ENCODE measurements around the gene AREL1.

The AREL1 gene

DNA sequence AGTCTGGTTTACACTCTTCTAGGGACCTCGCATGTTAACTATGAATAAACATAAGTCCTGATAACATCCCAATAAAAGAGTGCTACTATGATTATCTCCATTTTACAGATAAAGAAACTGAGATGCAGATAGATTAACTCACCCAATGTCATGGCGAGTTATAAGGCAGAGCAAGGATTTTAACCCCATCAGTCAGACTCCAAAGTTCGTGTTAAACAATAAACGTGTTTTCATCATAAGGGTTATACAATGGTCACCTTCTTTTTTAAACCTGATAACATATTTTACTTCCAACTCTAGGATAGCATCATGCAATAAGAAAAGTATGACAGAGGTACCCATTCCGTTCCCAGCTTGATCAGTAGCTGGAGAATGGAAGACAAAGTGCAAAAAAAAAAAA is 1.2 kb downstream of the AREL1 start:
- H3K4me3 ChIP-seq (ENCODE audit: low read depth, low read length) = no peak overlapping the region
- TF ChIP-seq, protein P1, sequence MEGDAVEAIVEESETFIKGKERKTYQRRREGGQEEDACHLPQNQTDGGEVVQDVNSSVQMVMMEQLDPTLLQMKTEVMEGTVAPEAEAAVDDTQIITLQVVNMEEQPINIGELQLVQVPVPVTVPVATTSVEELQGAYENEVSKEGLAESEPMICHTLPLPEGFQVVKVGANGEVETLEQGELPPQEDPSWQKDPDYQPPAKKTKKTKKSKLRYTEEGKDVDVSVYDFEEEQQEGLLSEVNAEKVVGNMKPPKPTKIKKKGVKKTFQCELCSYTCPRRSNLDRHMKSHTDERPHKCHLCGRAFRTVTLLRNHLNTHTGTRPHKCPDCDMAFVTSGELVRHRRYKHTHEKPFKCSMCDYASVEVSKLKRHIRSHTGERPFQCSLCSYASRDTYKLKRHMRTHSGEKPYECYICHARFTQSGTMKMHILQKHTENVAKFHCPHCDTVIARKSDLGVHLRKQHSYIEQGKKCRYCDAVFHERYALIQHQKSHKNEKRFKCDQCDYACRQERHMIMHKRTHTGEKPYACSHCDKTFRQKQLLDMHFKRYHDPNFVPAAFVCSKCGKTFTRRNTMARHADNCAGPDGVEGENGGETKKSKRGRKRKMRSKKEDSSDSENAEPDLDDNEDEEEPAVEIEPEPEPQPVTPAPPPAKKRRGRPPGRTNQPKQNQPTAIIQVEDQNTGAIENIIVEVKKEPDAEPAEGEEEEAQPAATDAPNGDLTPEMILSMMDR (IDR thresholded peaks at IDR 0.05; ENCODE audit: low read depth, low read length) = no peak
- in situ Hi-C loops (cut with HindIII; ENCODE audit: low sequenced_read_pairs) = no loop called here
- no peak for DNase-seq (ENCODE audit: low read depth, low spot score)

DNA sequence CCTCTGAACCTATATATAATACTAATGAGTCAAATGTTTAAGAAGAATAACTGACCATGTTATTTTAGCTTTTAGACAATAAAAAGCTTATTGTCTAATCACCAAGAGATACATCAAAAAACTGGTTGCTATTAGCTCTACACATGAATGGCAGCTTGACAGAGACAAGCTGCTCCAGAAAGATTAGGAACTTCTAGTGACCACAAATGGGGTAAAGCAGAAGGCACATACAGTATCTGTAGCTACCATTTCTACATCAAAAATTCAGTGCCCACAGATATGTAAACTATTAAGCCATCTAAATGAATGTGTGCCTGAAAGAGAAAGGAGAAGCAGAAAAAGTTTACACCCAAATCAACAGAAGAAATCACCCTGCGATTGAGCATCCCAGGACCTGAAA is 2.4 kb downstream of the AREL1 start:
- no peak overlapping the region for H3K4me3 ChIP-seq (ENCODE audit: low read depth, low read length)
- TF ChIP-seq, protein P1 (IDR thresholded peaks at IDR 0.05; ENCODE audit: low read depth, low read length) = no peak
- no peak for DNase-seq (ENCODE audit: low read depth, low spot score)
- in situ Hi-C loops (cut with HindIII; ENCODE audit: low sequenced_read_pairs) = no loop called here

DNA sequence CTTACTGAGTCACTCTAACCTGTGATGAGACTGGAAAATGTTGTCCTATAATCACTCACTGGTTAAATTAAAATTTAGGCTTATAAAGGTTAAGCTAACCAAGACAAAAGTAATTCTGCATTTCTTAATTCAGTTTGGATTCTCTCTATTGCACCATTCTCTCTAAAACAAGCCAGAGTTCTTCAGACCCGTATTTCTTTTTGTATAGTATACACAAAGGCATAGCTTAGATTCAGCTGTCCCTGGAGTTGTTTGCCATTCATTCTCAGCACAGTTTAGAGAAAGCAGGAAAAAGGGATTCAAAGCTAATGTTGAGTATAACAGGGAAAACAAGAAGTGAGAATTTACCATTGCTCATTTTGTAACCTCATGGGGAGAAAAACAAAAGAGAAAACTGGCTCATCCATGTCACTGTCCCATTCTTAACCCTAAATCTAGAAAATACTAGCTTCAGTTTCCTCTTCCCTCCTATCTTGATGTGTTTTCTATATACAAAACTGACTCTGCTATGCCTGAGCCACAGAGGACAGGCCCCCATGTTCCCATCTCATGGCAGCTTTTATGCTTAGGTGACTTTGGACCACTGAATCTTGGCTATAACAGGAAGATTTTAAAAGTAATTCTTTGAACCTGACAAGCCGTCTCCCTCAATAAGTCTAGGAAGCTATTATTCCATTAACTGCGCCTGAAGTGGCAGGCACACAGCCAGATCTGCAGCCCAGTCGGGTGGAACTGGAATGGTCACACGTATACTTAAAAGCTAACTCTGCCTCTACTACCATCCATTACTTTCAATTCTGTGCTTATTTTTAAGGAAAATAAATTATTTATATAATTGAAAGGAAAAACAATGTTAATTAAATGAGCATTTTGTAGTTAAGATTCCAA is 7.0 kb downstream of the AREL1 start:
- TF ChIP-seq, protein P1 (IDR thresholded peaks at IDR 0.05; ENCODE audit: low read depth, low read length) = no peak
- in situ Hi-C loops (cut with HindIII; ENCODE audit: low sequenced_read_pairs) = no loop called here
- H3K4me3 ChIP-seq (ENCODE audit: low read depth, low read length) = no peak overlapping the region
- DNase-seq (ENCODE audit: low read depth, low spot score) = peak; percentile 19

DNA sequence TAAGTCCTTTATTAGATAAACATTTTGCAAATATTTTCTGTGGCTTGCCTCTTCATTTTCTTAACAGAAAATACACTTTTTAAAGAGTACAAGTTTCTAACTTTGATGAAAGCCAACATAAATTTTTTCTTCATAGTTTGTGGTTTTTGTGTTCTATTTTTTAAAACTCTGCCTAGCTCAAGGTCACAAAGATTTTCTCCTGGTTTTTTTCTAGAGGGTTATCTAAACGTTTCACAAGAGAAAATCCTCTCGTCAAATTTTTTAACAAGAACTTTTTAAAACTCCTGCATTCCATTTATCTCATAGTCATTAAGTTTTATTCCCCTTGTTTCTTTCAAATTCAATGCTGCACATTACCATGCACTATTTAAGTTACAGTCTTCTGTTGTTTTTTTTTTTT is 8.2 kb downstream of the AREL1 start:
- TF ChIP-seq, protein P1 (IDR thresholded peaks at IDR 0.05; ENCODE audit: low read depth, low read length) = no peak
- in situ Hi-C loops (cut with HindIII; ENCODE audit: low sequenced_read_pairs) = no loop called here
- DNase-seq (ENCODE audit: low read depth, low spot score) = no peak
- H3K4me3 ChIP-seq (ENCODE audit: low read depth, low read length) = no peak overlapping the region

DNA sequence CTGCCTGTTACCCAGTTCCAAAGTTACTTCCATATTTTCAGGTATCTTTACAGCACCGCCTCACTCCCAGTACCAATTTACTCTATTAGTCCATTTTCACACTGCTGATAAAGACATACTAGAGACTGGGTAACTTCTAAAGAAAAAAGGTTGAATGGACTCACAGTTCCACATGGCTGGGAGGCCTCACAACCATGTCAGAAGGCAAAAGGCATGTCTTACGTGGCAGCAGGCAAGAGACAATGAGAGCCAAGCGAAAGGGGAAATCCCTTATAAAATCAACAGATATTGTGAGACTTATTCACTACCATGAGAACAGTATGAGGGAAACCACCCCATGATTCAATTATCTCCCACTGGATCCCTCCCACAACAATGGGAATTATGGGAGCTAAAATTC is 9.8 kb downstream of the AREL1 start:
- TF ChIP-seq, protein P1 (IDR thresholded peaks at IDR 0.05; ENCODE audit: low read depth, low read length) = no peak
- DNase-seq (ENCODE audit: low read depth, low spot score) = no peak
- in situ Hi-C loops (cut with HindIII; ENCODE audit: low sequenced_read_pairs) = no loop called here
- no peak overlapping the region for H3K4me3 ChIP-seq (ENCODE audit: low read depth, low read length)

DNA sequence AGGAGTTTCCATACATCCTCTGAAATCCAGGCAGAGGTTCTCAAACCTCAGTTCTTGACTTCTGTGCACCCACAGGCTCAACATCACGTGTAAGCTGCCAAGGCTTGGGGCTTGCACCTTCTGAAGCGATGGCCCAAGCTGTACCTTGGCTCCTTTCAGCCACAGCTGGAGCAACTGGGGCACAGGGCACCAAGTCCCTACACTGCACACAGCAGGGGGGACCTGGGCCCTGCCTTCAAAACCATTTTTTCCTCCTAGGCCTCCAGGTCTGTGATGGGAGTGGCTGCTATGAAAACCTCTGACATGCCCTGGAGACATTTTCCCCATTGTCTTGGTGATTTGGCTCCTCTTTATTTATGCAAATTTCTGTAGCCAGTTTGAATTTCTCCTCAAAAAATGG is 10.6 kb downstream of the AREL1 start:
- in situ Hi-C loops (cut with HindIII; ENCODE audit: low sequenced_read_pairs) = no loop called here
- H3K4me3 ChIP-seq (ENCODE audit: low read depth, low read length) = no peak overlapping the region
- no peak for DNase-seq (ENCODE audit: low read depth, low spot score)
- TF ChIP-seq, protein P1 (IDR thresholded peaks at IDR 0.05; ENCODE audit: low read depth, low read length) = no peak

All from astrocyte of the spinal cord (primary cell).